Measurements from ENCODE around the gene RIC1. TPM values are rescaled to one million over a fixed set of nuclear protein-coding genes. Genes with fewer than 3 reads are reported as not detected.
"Not testable (repeated sequence)": the region's sequence is repeated elsewhere in the genome, so short reads cannot be mapped to it uniquely, and the experiment has no call there.

RIC1 gene
- total and polyA plus RNA-seq, 2 donors from 2014 or later, result 2.9 to 21.1 TPM

GRCh38 chr9:5622016-5622415, 6.9 kb upstream of the RIC1 start:
- peaks cover 0 to 3% (median 2%) of the 10 kb centered on the region in 3 donors for H3K4me1 ChIP-seq (ENCODE audit: control insufficient read depth in 2 of 3, insufficient read depth in 2 of 3, low read depth in 1 of 3, low read length in 3 of 3)
- TF ChIP-seq CTCF (IDR thresholded peaks at IDR 0.05; ENCODE audit: borderline replicate concordance, extremely low read depth, insufficient read depth), result no peak
- no peak overlapping the region for H3K4me3 ChIP-seq (ENCODE audit: low read length in 3 of 3)
- no peaks in the 10 kb centered on the region for H3K27me3 ChIP-seq (ENCODE audit: control insufficient read depth, insufficient read depth, low read length)
- intact Hi-C loops (cut with DNase I), result no loop called here
- H3K9ac ChIP-seq (ENCODE audit: low read length in 3 of 3), result no peak overlapping the region
- H3K36me3 ChIP-seq (ENCODE audit: control insufficient read depth in 2 of 3, insufficient read depth in 3 of 3, low read length in 3 of 3), result no peaks in the 10 kb centered on the region
- H3K27ac ChIP-seq (ENCODE audit: low read depth in 2 of 2, low read length in 2 of 2), result no peak overlapping the region
- no peak for DNase-seq
- FAIRE-seq, result no peak
- no peaks in the 10 kb centered on the region for H3K9me3 ChIP-seq (ENCODE audit: control insufficient read depth in 2 of 3, insufficient read depth in 1 of 3, low read length in 3 of 3)

- FAIRE-seq, result no peak
- no peak overlapping the region for H3K4me3 ChIP-seq (ENCODE audit: low read length in 3 of 3)
- TF ChIP-seq CTCF (IDR thresholded peaks at IDR 0.05; ENCODE audit: borderline replicate concordance, extremely low read depth, insufficient read depth), result no peak
Measured at GRCh38 chr9:5624655-5625054, 4.3 kb upstream of the RIC1 start.

GRCh38 chr9:5626727-5627634, 1.9 kb upstream of the RIC1 start:
- intact Hi-C loops (cut with DNase I), result no loop called here
- H3K27ac ChIP-seq (ENCODE audit: low read depth in 2 of 2, low read length in 2 of 2), result peak overlapping the region in 1 of 2 donors; percentile 26
- FAIRE-seq (no peak), DNase-seq (peak in 3 of 5 donors; percentile 35 to 48 (median 48))
- H3K9me3 ChIP-seq (ENCODE audit: control insufficient read depth in 2 of 3, insufficient read depth in 1 of 3, low read length in 3 of 3), result no peaks in the 10 kb centered on the region
- peak overlapping the region in 2 of 3 donors; percentile 23 to 36 for H3K4me3 ChIP-seq (ENCODE audit: low read length in 3 of 3)
- TF ChIP-seq CTCF (IDR thresholded peaks at IDR 0.05; ENCODE audit: borderline replicate concordance, extremely low read depth, insufficient read depth), result no peak
- H3K9ac ChIP-seq (ENCODE audit: low read length in 3 of 3), result peak overlapping the region in 1 of 3 donors; percentile 37
- H3K4me1 ChIP-seq (ENCODE audit: control insufficient read depth in 2 of 3, insufficient read depth in 2 of 3, low read depth in 1 of 3, low read length in 3 of 3), result peaks cover 2 to 12% (median 3%) of the 10 kb centered on the region in 3 donors
- H3K27me3 ChIP-seq (ENCODE audit: control insufficient read depth, insufficient read depth, low read length), result no peaks in the 10 kb centered on the region
- H3K36me3 ChIP-seq (ENCODE audit: control insufficient read depth in 2 of 3, insufficient read depth in 3 of 3, low read length in 3 of 3), result no peaks in the 10 kb centered on the region

More at GRCh38 chr9:5624655-5625054, 4.3 kb upstream of the RIC1 start:
- DNase-seq, result no peak
- Histone ChIP-seq H3K27ac (ENCODE audit: low read depth in 2 of 2, low read length in 2 of 2) (no peak overlapping the region), H3K9ac (ENCODE audit: low read length in 3 of 3) (no peak overlapping the region), H3K27me3 (ENCODE audit: control insufficient read depth, insufficient read depth, low read length) (no peaks in the 10 kb centered on the region), H3K4me1 (ENCODE audit: control insufficient read depth in 2 of 3, insufficient read depth in 2 of 3, low read depth in 1 of 3, low read length in 3 of 3) (peaks cover 2 to 8% (median 3%) of the 10 kb centered on the region in 3 donors), H3K36me3 (ENCODE audit: control insufficient read depth in 2 of 3, insufficient read depth in 3 of 3, low read length in 3 of 3) (no peaks in the 10 kb centered on the region), H3K9me3 (ENCODE audit: control insufficient read depth in 2 of 3, insufficient read depth in 1 of 3, low read length in 3 of 3) (no peaks in the 10 kb centered on the region)
- intact Hi-C loops (cut with DNase I), result no loop called here

GRCh38 chr9:5627686-5628085, 1.2 kb upstream of the RIC1 start:
- H3K27ac ChIP-seq (ENCODE audit: low read depth in 2 of 2, low read length in 2 of 2), result peak overlapping the region; percentile 88 to 96
- FAIRE-seq; intact Hi-C loops (cut with DNase I); H3K27me3 ChIP-seq (ENCODE audit: control insufficient read depth, insufficient read depth, low read length); H3K9me3 ChIP-seq (ENCODE audit: control insufficient read depth in 2 of 3, insufficient read depth in 1 of 3, low read length in 3 of 3); H3K36me3 ChIP-seq (ENCODE audit: control insufficient read depth in 2 of 3, insufficient read depth in 3 of 3, low read length in 3 of 3); DNase-seq: not testable (repeated sequence)
- peak overlapping the region; percentile 51 to 68 (median 57) for H3K9ac ChIP-seq (ENCODE audit: low read length in 3 of 3)
- H3K4me3 ChIP-seq (ENCODE audit: low read length in 3 of 3), result peak overlapping the region; percentile 63 to 88 (median 67)
- peaks cover 2 to 12% (median 3%) of the 10 kb centered on the region in 3 donors for H3K4me1 ChIP-seq (ENCODE audit: control insufficient read depth in 2 of 3, insufficient read depth in 2 of 3, low read depth in 1 of 3, low read length in 3 of 3)
